HepG2 (cell line): ENCODE measurements around the gene TMBIM4. TPM values are rescaled to one million over a fixed set of nuclear protein-coding genes. Genes with fewer than 3 reads are reported as not detected.

ENCODE experiments used
- ATAC-seq: fragments of 200-7000 bp; cut with Tn5 transposase; 3 replicates; pipeline ENCODE4 v1.9.1; 2020; ENCODE audit warnings: mild to moderate bottlenecking, moderate library complexity
- BruUV-seq: library from RNA; stranded (reverse); fragments of 400-500 nt; replicated peaks from 2 replicates; lab custom pipeline; 2021; lab: Mats Ljungman, UMichigan
- CTCF ChIA-PET: fragments of 300-600 bp; formaldehyde crosslinking; extraction: SDS; loops from one replicate; lab custom pipeline; 2021; ENCODE audit warnings: low total read pairs, inconsistent platforms, low intra/inter-chr PET ratio; lab: Yijun Ruan, JAX
- POLR2A ChIA-PET: fragments of 350-600 bp; sonication (Branson Sonifier 250); formaldehyde crosslinking; loops from one replicate; lab custom pipeline; 2020; ENCODE audit warnings: antibody characterized with exemption, inconsistent platforms; lab: Yijun Ruan, JAX
- DNase-seq: peaks from one replicate; pipeline ENCODE4 v3.0.0-alpha.2; 2015; ENCODE audit warnings: low spot score
- FAIRE-seq: peaks from 3 replicates; lab custom pipeline; 2011; peaks lifted over from hg19 to GRCh38; lab: Jason Lieb, UNC
- H2AFZ ChIP-seq: one replicate; pipeline ENCODE4 v1.6.1; 2011; ENCODE audit warnings: low read length, inconsistent platforms
- H3K27ac ChIP-seq: fragments of 300-600 bp; 3 replicates; pipeline ENCODE4 v1.8.0; 2011; ENCODE audit warnings: mixed run types, mild to moderate bottlenecking, mixed read lengths, low read length, inconsistent platforms; ENCODE audit not compliant: insufficient read depth; ENCODE audit errors: extremely low read length
- H3K27me3 ChIP-seq, 2 experiments: fragments of 200-600 bp in 1 of 2; 2 replicates in 1 of 2; 3 replicates in 1 of 2; pipeline versions ENCODE4 v1.6.0 to v1.8.0; 2011; ENCODE audit warnings: low read length in 2 of 2, mild to moderate bottlenecking in 2 of 2, moderate library complexity in 2 of 2, inconsistent platforms in 1 of 2; ENCODE audit not compliant: insufficient read depth in 2 of 2, control insufficient read depth in 1 of 2
- H3K36me3 ChIP-seq, 2 experiments: fragments of 200-600 bp in 1 of 2; replicated peaks in 1 of 2; 2 replicates in 1 of 2; 3 replicates in 1 of 2; pipeline versions ENCODE4 v1.5.1 to v1.8.0; 2011; ENCODE audit warnings: low read length in 2 of 2, inconsistent platforms in 1 of 2; ENCODE audit not compliant: insufficient read depth in 2 of 2, control insufficient read depth in 1 of 2
- H3K4me1 ChIP-seq: 2 replicates; pipeline ENCODE4 v1.5.1; 2012; ENCODE audit warnings: low read length, inconsistent platforms; ENCODE audit not compliant: insufficient read depth
- H3K4me2 ChIP-seq: 2 replicates; pipeline ENCODE4 v1.6.0; 2011; ENCODE audit warnings: low read depth, low read length, inconsistent platforms
- H3K4me3 ChIP-seq, 3 experiments: fragments of 200-600 bp in 1 of 3; sonication (generic), shearing (Covaris generic) in 1 of 3; replicated peaks in 1 of 3; 2 replicates each; pipeline ENCODE4 v1.5.1; 2011 to 2016; ENCODE audit warnings: low read length in 3 of 3, inconsistent platforms in 2 of 3, low read depth in 2 of 3, mild to moderate bottlenecking in 2 of 3, control low read depth in 1 of 3, mixed read lengths in 1 of 3; ENCODE audit not compliant: insufficient read depth in 1 of 3
- H3K79me2 ChIP-seq: one replicate; pipeline ENCODE4 v1.6.1; 2011; ENCODE audit warnings: low read length, inconsistent platforms; ENCODE audit not compliant: insufficient read depth
- H3K9ac ChIP-seq: 2 replicates; pipeline ENCODE4 v1.6.0; 2011; ENCODE audit warnings: mild to moderate bottlenecking, low read depth, low read length, inconsistent platforms; ENCODE audit not compliant: insufficient read depth
- H3K9me3 ChIP-seq: 2 replicates; pipeline ENCODE4 v1.5.1; 2012; ENCODE audit warnings: mild to moderate bottlenecking, low read length
- H4K20me1 ChIP-seq: 2 replicates; pipeline ENCODE4 v1.6.0; 2011; ENCODE audit warnings: inconsistent platforms, mild to moderate bottlenecking, low read length, moderate library complexity; ENCODE audit not compliant: insufficient read depth
- HNRNPH1 ChIP-seq: fragments of 200-400 bp; formaldehyde crosslinking; optimal IDR thresholded peaks from 2 replicates; pipeline ENCODE3; 2017; ENCODE audit warnings: mild to moderate bottlenecking, low read depth, low read length
- MTF1 ChIP-seq: sonication (generic); formaldehyde crosslinking; IDR thresholded peaks from 2 replicates; pipeline ENCODE4 v1.5.0; 2020; ENCODE audit warnings: missing genetic modification reagents
- SMAD3 ChIP-seq: sonication (generic); formaldehyde crosslinking; IDR thresholded peaks from 2 replicates; pipeline ENCODE4 v1.4.0; 2020; ENCODE audit warnings: missing genetic modification reagents
- ZBTB21 ChIP-seq: sonication (generic); formaldehyde crosslinking; IDR thresholded peaks from 2 replicates; pipeline ENCODE4 v1.4.0; 2020; ENCODE audit warnings: missing genetic modification reagents
- WGBS: methylation state at CpG from one replicate; pipeline ENCODE4 v1.1.6; 2017; ENCODE audit warnings: low lambda C conversion rate; 5-methylcytosine and 5-hydroxymethylcytosine counted together
- in situ Hi-C: cut with HindIII; loops from 2 replicates; pipeline ENCODE4 v1.10.0; 2017; ENCODE audit warnings: low pct_unique_long_range_greater_than_20kb; ENCODE audit not compliant: extremely low pct_ligation_motif_present
- intact Hi-C: fragments of 100-400 bp; cut with micrococcal nuclease; formaldehyde crosslinking; loops from one replicate; pipeline ENCODE4 v1.10.0; 2022; ENCODE audit not compliant: unreplicated experiment
- polyA plus RNA-seq, 8 experiments: library from polyadenylated mRNA; depleted of rRNA in 3 of 8; stranded (reverse) in 7 of 8; unstranded in 1 of 8; fragments of >200 nt; fragmentation: Illumina TruSeq in 4 of 8; extraction: Trizol in 4 of 8; gene quantifications; 2 replicates each; pipeline versions ENCODE4 v1.2.1 to v1.2.3, GENCODE V29; 2011 to 2016; ENCODE audit warnings: low read depth in 4 of 8, missing spikeins in 1 of 8, mixed read lengths in 1 of 8; ENCODE audit not compliant: insufficient read depth in 1 of 8
- total RNA-seq, 5 experiments: library from RNA; depleted of rRNA; stranded (reverse); fragments of >200 nt; fragmentation: Illumina TruSeq; extraction: Trizol; gene quantifications; 2 replicates each; pipeline ENCODE4 v1.2.3, GENCODE V29; 2016; ENCODE audit warnings: low read depth in 1 of 5
- TF ChIP-seq, protein P1 (sequence below): sonication (generic); formaldehyde crosslinking; IDR thresholded peaks from 2 replicates; pipeline ENCODE4 v1.4.0; 2020; ENCODE audit warnings: missing genetic modification reagents
- TF ChIP-seq, protein P2 (sequence below): sonication (generic); formaldehyde crosslinking; IDR thresholded peaks from 2 replicates; pipeline ENCODE4 v1.5.0; 2020; ENCODE audit warnings: mild to moderate bottlenecking, missing genetic modification reagents, borderline replicate concordance
- TF ChIP-seq, protein P3 (sequence below): sonication (generic); formaldehyde crosslinking; IDR thresholded peaks from 2 replicates; pipeline ENCODE4 v1.4.0; 2020; ENCODE audit warnings: missing genetic modification reagents

TMBIM4 gene
- total and polyA plus RNA-seq, 2 of the 13 experiments (the other 11 are each of a cell fraction or from before 2014, with no cell fraction given): 60.5 to 67.7 TPM

DNA sequence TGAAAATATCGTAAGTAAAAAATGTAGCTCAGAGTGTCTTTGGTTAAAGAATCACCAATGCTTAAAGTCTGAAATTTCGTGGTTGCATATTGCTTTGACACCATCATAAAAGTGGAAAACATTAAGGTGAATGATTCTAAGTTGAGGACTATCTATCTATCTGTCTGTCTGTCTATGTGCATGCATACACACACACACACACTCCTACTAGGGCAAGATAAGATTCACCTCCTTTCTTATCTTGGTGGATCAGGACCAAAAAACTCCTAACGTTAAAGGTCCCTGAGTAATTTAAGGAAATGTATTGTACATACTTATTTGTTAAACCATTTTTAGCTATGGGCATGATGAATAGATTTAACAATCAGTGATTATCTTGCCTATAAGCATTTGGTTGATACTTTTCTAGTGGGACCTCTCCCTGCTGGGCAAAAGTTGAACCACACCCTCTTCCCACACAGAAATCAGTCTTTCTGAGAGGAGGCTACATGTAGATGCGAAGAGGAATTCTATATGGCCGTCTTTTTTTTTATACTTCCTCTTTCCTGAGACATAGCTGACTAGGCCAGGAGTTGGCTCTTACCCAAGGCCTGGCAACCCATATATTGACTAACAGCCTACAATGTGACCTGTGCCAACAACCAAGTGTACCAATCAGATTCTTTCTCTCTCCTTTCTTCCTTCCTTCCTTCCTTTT lies 19.9 kb downstream of the TMBIM4 start:
- Histone ChIP-seq H3K79me2 (no peaks in the 10 kb centered on the region), H3K4me1 (peaks cover 5% of the 10 kb centered on the region; the same call in 1 of the 2 replicates), H3K9ac (no peak overlapping the region), H3K27ac (no peak overlapping the region), H3K36me3 (peaks cover 0 to 4% of the 10 kb centered on the region in 2 experiments; a peak in 1 of 5 replicates), H4K20me1 (no peaks in the 10 kb centered on the region), H2AFZ (no peak overlapping the region), H3K4me3 (no peak overlapping the region), H3K9me3 (no peaks in the 10 kb centered on the region), H3K27me3 (no peaks in the 10 kb centered on the region), H3K4me2 (no peak overlapping the region)
- 95% methylated on average over 5 of the region's 5 CpGs for WGBS
- in situ Hi-C loops (loop anchor here (10.0 kb wide), 1 partner anchor 255 kb away; no protein-coding TSS in a partner anchor), intact Hi-C loops (no loop called here)
- no peak for DNase-seq
- BruUV-seq: no TSS peak
- FAIRE-seq: no peak
- ChIA-PET POLR2A (interaction anchor here (2.0 kb wide), 1 partner anchor 19 kb away, joined by 5 read pairs; no protein-coding TSS in a partner anchor), CTCF (no interaction called here)
- ATAC-seq: peak; percentile 58; the same call in 2 of the 3 replicates
- TF ChIP-seq MTF1 (CRISPR knock-in tag) (no peak), HNRNPH1 (no peak), SMAD3 (no peak), ZBTB21 (CRISPR knock-in tag) (no peak)
- TF ChIP-seq, protein P1, sequence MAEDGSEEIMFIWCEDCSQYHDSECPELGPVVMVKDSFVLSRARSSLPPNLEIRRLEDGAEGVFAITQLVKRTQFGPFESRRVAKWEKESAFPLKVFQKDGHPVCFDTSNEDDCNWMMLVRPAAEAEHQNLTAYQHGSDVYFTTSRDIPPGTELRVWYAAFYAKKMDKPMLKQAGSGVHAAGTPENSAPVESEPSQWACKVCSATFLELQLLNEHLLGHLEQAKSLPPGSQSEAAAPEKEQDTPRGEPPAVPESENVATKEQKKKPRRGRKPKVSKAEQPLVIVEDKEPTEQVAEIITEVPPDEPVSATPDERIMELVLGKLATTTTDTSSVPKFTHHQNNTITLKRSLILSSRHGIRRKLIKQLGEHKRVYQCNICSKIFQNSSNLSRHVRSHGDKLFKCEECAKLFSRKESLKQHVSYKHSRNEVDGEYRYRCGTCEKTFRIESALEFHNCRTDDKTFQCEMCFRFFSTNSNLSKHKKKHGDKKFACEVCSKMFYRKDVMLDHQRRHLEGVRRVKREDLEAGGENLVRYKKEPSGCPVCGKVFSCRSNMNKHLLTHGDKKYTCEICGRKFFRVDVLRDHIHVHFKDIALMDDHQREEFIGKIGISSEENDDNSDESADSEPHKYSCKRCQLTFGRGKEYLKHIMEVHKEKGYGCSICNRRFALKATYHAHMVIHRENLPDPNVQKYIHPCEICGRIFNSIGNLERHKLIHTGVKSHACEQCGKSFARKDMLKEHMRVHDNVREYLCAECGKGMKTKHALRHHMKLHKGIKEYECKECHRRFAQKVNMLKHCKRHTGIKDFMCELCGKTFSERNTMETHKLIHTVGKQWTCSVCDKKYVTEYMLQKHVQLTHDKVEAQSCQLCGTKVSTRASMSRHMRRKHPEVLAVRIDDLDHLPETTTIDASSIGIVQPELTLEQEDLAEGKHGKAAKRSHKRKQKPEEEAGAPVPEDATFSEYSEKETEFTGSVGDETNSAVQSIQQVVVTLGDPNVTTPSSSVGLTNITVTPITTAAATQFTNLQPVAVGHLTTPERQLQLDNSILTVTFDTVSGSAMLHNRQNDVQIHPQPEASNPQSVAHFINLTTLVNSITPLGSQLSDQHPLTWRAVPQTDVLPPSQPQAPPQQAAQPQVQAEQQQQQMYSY: no peak
- TF ChIP-seq, protein P2, sequence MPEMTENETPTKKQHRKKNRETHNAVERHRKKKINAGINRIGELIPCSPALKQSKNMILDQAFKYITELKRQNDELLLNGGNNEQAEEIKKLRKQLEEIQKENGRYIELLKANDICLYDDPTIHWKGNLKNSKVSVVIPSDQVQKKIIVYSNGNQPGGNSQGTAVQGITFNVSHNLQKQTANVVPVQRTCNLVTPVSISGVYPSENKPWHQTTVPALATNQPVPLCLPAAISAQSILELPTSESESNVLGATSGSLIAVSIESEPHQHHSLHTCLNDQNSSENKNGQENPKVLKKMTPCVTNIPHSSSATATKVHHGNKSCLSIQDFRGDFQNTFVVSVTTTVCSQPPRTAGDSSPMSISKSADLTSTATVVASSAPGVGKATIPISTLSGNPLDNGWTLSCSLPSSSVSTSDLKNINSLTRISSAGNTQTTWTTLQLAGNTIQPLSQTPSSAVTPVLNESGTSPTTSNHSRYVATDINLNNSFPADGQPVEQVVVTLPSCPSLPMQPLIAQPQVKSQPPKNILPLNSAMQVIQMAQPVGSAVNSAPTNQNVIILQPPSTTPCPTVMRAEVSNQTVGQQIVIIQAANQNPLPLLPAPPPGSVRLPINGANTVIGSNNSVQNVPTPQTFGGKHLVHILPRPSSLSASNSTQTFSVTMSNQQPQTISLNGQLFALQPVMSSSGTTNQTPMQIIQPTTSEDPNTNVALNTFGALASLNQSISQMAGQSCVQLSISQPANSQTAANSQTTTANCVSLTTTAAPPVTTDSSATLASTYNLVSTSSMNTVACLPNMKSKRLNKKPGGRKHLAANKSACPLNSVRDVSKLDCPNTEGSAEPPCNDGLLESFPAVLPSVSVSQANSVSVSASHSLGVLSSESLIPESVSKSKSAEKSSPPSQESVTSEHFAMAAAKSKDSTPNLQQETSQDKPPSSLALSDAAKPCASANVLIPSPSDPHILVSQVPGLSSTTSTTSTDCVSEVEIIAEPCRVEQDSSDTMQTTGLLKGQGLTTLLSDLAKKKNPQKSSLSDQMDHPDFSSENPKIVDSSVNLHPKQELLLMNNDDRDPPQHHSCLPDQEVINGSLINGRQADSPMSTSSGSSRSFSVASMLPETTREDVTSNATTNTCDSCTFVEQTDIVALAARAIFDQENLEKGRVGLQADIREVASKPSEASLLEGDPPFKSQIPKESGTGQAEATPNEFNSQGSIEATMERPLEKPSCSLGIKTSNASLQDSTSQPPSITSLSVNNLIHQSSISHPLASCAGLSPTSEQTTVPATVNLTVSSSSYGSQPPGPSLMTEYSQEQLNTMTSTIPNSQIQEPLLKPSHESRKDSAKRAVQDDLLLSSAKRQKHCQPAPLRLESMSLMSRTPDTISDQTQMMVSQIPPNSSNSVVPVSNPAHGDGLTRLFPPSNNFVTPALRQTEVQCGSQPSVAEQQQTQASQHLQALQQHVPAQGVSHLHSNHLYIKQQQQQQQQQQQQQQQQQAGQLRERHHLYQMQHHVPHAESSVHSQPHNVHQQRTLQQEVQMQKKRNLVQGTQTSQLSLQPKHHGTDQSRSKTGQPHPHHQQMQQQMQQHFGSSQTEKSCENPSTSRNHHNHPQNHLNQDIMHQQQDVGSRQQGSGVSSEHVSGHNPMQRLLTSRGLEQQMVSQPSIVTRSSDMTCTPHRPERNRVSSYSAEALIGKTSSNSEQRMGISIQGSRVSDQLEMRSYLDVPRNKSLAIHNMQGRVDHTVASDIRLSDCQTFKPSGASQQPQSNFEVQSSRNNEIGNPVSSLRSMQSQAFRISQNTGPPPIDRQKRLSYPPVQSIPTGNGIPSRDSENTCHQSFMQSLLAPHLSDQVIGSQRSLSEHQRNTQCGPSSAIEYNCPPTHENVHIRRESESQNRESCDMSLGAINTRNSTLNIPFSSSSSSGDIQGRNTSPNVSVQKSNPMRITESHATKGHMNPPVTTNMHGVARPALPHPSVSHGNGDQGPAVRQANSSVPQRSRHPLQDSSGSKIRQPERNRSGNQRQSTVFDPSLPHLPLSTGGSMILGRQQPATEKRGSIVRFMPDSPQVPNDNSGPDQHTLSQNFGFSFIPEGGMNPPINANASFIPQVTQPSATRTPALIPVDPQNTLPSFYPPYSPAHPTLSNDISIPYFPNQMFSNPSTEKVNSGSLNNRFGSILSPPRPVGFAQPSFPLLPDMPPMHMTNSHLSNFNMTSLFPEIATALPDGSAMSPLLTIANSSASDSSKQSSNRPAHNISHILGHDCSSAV (CRISPR knock-in tag): no peak
- TF ChIP-seq, protein P3, sequence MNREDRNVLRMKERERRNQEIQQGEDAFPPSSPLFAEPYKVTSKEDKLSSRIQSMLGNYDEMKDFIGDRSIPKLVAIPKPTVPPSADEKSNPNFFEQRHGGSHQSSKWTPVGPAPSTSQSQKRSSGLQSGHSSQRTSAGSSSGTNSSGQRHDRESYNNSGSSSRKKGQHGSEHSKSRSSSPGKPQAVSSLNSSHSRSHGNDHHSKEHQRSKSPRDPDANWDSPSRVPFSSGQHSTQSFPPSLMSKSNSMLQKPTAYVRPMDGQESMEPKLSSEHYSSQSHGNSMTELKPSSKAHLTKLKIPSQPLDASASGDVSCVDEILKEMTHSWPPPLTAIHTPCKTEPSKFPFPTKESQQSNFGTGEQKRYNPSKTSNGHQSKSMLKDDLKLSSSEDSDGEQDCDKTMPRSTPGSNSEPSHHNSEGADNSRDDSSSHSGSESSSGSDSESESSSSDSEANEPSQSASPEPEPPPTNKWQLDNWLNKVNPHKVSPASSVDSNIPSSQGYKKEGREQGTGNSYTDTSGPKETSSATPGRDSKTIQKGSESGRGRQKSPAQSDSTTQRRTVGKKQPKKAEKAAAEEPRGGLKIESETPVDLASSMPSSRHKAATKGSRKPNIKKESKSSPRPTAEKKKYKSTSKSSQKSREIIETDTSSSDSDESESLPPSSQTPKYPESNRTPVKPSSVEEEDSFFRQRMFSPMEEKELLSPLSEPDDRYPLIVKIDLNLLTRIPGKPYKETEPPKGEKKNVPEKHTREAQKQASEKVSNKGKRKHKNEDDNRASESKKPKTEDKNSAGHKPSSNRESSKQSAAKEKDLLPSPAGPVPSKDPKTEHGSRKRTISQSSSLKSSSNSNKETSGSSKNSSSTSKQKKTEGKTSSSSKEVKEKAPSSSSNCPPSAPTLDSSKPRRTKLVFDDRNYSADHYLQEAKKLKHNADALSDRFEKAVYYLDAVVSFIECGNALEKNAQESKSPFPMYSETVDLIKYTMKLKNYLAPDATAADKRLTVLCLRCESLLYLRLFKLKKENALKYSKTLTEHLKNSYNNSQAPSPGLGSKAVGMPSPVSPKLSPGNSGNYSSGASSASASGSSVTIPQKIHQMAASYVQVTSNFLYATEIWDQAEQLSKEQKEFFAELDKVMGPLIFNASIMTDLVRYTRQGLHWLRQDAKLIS (CRISPR knock-in tag): no peak
